HCT116 (cell line): ENCODE data around the gene DMBX1. TPM values are rescaled to one million over a fixed set of nuclear protein-coding genes. Genes with fewer than 3 reads are reported as not detected.

Experiments used
- ATAC-seq: fragments of 200-7000 bp; cut with Tn5 transposase; 2 replicates; pipeline ENCODE4 v1.9.1; 2020; ENCODE audit warnings: mild to moderate bottlenecking, moderate library complexity
- BruUV-seq: library from RNA; stranded (reverse); fragments of 400-500 nt; replicated peaks from 2 replicates; lab custom pipeline; 2021; lab: Mats Ljungman, UMichigan
- CTCF ChIA-PET: fragments of 300-600 bp; sonication (Branson Sonifier 250); formaldehyde crosslinking; loops from one replicate; lab custom pipeline; 2021; ENCODE audit warnings: antibody characterized with exemption; lab: Charles Lee
- POLR2A ChIA-PET: fragments of 300-600, 350-600 bp; sonication (Branson Sonifier 250); formaldehyde crosslinking; loops from one replicate; lab custom pipeline; 2021; ENCODE audit warnings: antibody characterized with exemption; lab: Charles Lee
- RAD21 ChIA-PET, 2 experiments: fragments of 300-600 bp; sonication (Branson Sonifier 250); formaldehyde crosslinking; loops; one replicate each; lab custom pipeline; 2023; ENCODE audit warnings: low total read pairs in 2 of 2; ENCODE audit not compliant: uncharacterized antibody in 2 of 2, unreplicated experiment in 2 of 2, low non-redundant PET in 1 of 2; lab: Charles Lee
- DNase-seq: peaks from one replicate; pipeline ENCODE4 v3.0.0-alpha.2; 2010; ENCODE audit warnings: low read depth, low spot score
- H2AFZ ChIP-seq: fragments of 200-600 bp; shearing (Covaris generic), sonication (generic); 2 replicates; pipeline ENCODE4 v1.6.1; 2017; ENCODE audit warnings: low read depth, mixed run types, mixed read lengths, antibody characterized with exemption, low read length; ENCODE audit not compliant: poor library complexity, severe bottlenecking
- H3K27ac ChIP-seq: 2 replicates; pipeline ENCODE4 v1.5.1; 2012; ENCODE audit warnings: low read depth, low read length
- H3K27me3 ChIP-seq: fragments of 200-600 bp; sonication (generic); 2 replicates; pipeline ENCODE4 v1.6.1; 2016; ENCODE audit warnings: mixed run types, low read length, mixed read lengths; ENCODE audit not compliant: insufficient read depth
- H3K36me3 ChIP-seq, 2 experiments: fragments of 200-500 bp in 1 of 2; fragments of 200-600 bp in 1 of 2; sonication (Bioruptor generic) in 1 of 2; sonication (generic) in 1 of 2; 2 replicates each; pipeline versions ENCODE4 v1.5.1 to v1.6.1; 2014 to 2016; ENCODE audit warnings: low read length in 2 of 2, inconsistent platforms in 1 of 2, mixed read lengths in 1 of 2, mixed run types in 1 of 2; ENCODE audit not compliant: insufficient read depth in 2 of 2, control insufficient read depth in 1 of 2
- H3K4me1 ChIP-seq, 2 experiments: fragments of 200-600 bp in 1 of 2; sonication (generic) in 1 of 2; 2 replicates each; pipeline versions ENCODE4 v1.5.1 to v1.6.1; 2012 to 2017; ENCODE audit warnings: low read length in 2 of 2, inconsistent platforms in 1 of 2, mild to moderate bottlenecking in 1 of 2, mixed read lengths in 1 of 2, mixed run types in 1 of 2, moderate library complexity in 1 of 2; ENCODE audit not compliant: insufficient read depth in 2 of 2, control insufficient read depth in 1 of 2
- H3K4me2 ChIP-seq: fragments of 200-600 bp; sonication (generic); 2 replicates; pipeline ENCODE4 v1.6.1; 2017; ENCODE audit warnings: mixed run types, low read length, mixed read lengths
- H3K4me3 ChIP-seq, 2 experiments: fragments of 200-600 bp in 1 of 2; sonication (generic) in 1 of 2; replicated peaks in 1 of 2; 2 replicates each; pipeline ENCODE4 v1.5.1; 2011 to 2016; ENCODE audit warnings: low read length in 2 of 2, control low read depth in 1 of 2, low read depth in 1 of 2, mild to moderate bottlenecking in 1 of 2, mixed read lengths in 1 of 2, mixed run types in 1 of 2
- H3K79me2 ChIP-seq: fragments of 200-600 bp; sonication (generic); 2 replicates; pipeline ENCODE4 v1.6.1; 2017; ENCODE audit warnings: mild to moderate bottlenecking, mixed run types, low read length, moderate library complexity, mixed read lengths; ENCODE audit not compliant: insufficient read depth
- H3K9ac ChIP-seq: fragments of 200-600 bp; sonication (generic); 2 replicates; pipeline ENCODE4 v1.6.1; 2016; ENCODE audit warnings: low read length, mixed read lengths
- H3K9me2 ChIP-seq: fragments of 200-600 bp; sonication (generic), shearing (Covaris generic); 2 replicates; pipeline ENCODE4 v1.6.1; 2017; ENCODE audit warnings: mixed run types, mild to moderate bottlenecking, moderate library complexity; ENCODE audit not compliant: insufficient read depth
- H3K9me3 ChIP-seq, 2 experiments: fragments of 200-500 bp in 1 of 2; fragments of 200-600 bp in 1 of 2; sonication (Bioruptor generic) in 1 of 2; sonication (generic) in 1 of 2; 2 replicates each; pipeline ENCODE4 v1.6.1; 2014 to 2017; ENCODE audit warnings: low read length in 2 of 2, mixed read lengths in 2 of 2, inconsistent platforms in 1 of 2, low read depth in 1 of 2, mild to moderate bottlenecking in 1 of 2, mixed run types in 1 of 2, moderate library complexity in 1 of 2; ENCODE audit not compliant: control insufficient read depth in 1 of 2, insufficient read depth in 1 of 2
- H4K20me1 ChIP-seq: fragments of 200-600 bp; sonication (generic), shearing (Covaris generic); 2 replicates; pipeline ENCODE4 v1.6.1; 2017; ENCODE audit warnings: mixed run types, mild to moderate bottlenecking, moderate library complexity; ENCODE audit not compliant: insufficient read depth
- CBX3 ChIP-seq: IDR thresholded peaks from 2 replicates; pipeline ENCODE4 v1.6.1; 2012; ENCODE audit warnings: low read depth
- CEBPB ChIP-seq: IDR thresholded peaks from 2 replicates; pipeline ENCODE4 v1.6.1; 2012; ENCODE audit warnings: low read depth
- EGR1 ChIP-seq: IDR thresholded peaks from 2 replicates; pipeline ENCODE4 v1.6.1; 2012; ENCODE audit warnings: low read depth
- ELF1 ChIP-seq: IDR thresholded peaks from 2 replicates; pipeline ENCODE4 v1.6.1; 2012; ENCODE audit warnings: low read depth, borderline replicate concordance
- EZH2 ChIP-seq: fragments of 200-600 bp; sonication (generic); IDR thresholded peaks from 2 replicates; pipeline ENCODE4 v1.6.1; 2017; ENCODE audit warnings: antibody characterized with exemption, mixed run types
- JUND ChIP-seq: IDR thresholded peaks from 2 replicates; pipeline ENCODE4 v1.6.1; 2012
- POLR2A ChIP-seq: IDR thresholded peaks from 2 replicates; pipeline ENCODE4 v1.7.0; 2011; ENCODE audit warnings: borderline replicate concordance; ENCODE audit not compliant: insufficient read depth, insufficient read length; ENCODE audit errors: extremely low read depth
- POLR2AphosphoS5 ChIP-seq: IDR thresholded peaks from 2 replicates; pipeline ENCODE4 v1.6.1; 2011; ENCODE audit warnings: mild to moderate bottlenecking, low read depth, low read length, moderate library complexity
- RAD21 ChIP-seq: IDR thresholded peaks from 2 replicates; pipeline ENCODE4 v1.6.1; 2012; ENCODE audit warnings: low read depth, mild to moderate bottlenecking
- SIN3A ChIP-seq: IDR thresholded peaks from 2 replicates; pipeline ENCODE4 v1.6.1; 2012; ENCODE audit warnings: low read depth
- SP1 ChIP-seq: IDR thresholded peaks from 2 replicates; pipeline ENCODE4 v1.6.1; 2012; ENCODE audit warnings: low read depth
- SRF ChIP-seq: IDR thresholded peaks from 2 replicates; pipeline ENCODE4 v1.6.1; 2012; ENCODE audit warnings: low read depth
- TCF7L2 ChIP-seq: IDR thresholded peaks from 2 replicates; pipeline ENCODE4 v1.7.0; 2011; ENCODE audit warnings: borderline replicate concordance, inconsistent platforms; ENCODE audit not compliant: insufficient read depth, insufficient read length; ENCODE audit errors: extremely low read depth
- YY1 ChIP-seq: IDR thresholded peaks from 2 replicates; pipeline ENCODE4 v1.6.1; 2011; ENCODE audit warnings: low read length, low read depth, moderate library complexity, mild to moderate bottlenecking; ENCODE audit not compliant: insufficient replicate concordance; ENCODE audit errors: extremely low read depth
- ZFX ChIP-seq: fragments of 450-650 bp; IDR thresholded peaks from 2 replicates; pipeline ENCODE4 v1.6.1; 2017
- ZNF274 ChIP-seq: fragments of 200-500 bp; sonication (Bioruptor generic); IDR thresholded peaks from 2 replicates; pipeline ENCODE4 v1.6.1; 2014; ENCODE audit warnings: mild to moderate bottlenecking, low read depth, low read length, inconsistent platforms
- intact Hi-C: fragments of 100-400 bp; cut with micrococcal nuclease; formaldehyde crosslinking; loops from 2 replicates; pipeline ENCODE4 v1.10.0; 2022
- total RNA-seq: library from RNA; stranded (reverse); gene quantifications from one replicate; pipeline ENCODE4 v1.2.1, GENCODE V29; 2021; ENCODE audit not compliant: unreplicated experiment
- TF ChIP-seq, protein P1 (sequence below): IDR thresholded peaks from 2 replicates; pipeline ENCODE4 v1.6.1; 2012
- TF ChIP-seq, protein P2 (sequence below), 3 experiments: fragments of 200-600 bp in 1 of 3; sonication (generic) in 1 of 3; IDR thresholded peaks in 2 of 3; conservative IDR thresholded peaks in 1 of 3; 2 replicates each; pipeline ENCODE4 v1.5.1; 2012 to 2017; ENCODE audit warnings: low read depth in 2 of 3, low read length in 2 of 3, antibody characterized with exemption in 1 of 3, borderline replicate concordance in 1 of 3, control low read depth in 1 of 3, mild to moderate bottlenecking in 1 of 3, mixed read lengths in 1 of 3, mixed run types in 1 of 3, moderate library complexity in 1 of 3; ENCODE audit not compliant: insufficient read depth in 1 of 3
- TF ChIP-seq, protein P3 (sequence below): IDR thresholded peaks from 2 replicates; pipeline ENCODE4 v1.6.1; 2011; ENCODE audit warnings: mild to moderate bottlenecking, low read length, moderate library complexity; ENCODE audit not compliant: insufficient replicate concordance; ENCODE audit errors: extremely low read depth

DMBX1 gene
- total RNA-seq, 1 experiment from 2014 or later = 4.3 TPM

DNA sequence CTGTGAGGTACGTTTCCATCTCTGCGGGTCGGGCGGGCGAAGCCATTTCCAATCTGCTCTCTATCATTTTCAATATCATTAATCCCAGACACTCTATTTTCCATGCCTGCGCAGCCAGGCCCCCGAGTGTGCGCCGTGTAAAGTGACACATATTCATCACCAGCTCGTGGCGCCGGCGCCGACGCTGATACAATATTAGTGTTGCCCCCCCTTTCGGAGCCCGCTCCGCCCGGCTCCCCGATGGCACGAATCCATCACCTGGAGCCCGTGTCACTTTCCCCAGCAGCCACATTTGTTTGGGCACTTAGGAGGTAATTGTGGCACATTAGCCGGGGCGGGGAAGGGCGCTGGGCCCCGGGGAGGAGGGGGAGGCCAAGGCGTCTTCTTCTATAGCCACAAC is 33.7 kb upstream of the DMBX1 start:
- TF ChIP-seq POLR2AphosphoS5 (no peak), SP1 (no peak), ELF1 (no peak), POLR2A (no peak)
- TF ChIP-seq, protein P1, sequence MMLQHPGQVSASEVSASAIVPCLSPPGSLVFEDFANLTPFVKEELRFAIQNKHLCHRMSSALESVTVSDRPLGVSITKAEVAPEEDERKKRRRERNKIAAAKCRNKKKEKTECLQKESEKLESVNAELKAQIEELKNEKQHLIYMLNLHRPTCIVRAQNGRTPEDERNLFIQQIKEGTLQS = no peak
- Histone ChIP-seq H3K4me3 (no peak overlapping the region), H2AFZ (no peak overlapping the region), H3K27me3 (no peaks in the 10 kb centered on the region), H3K9me3 (no peaks in the 10 kb centered on the region), H3K4me2 (no peak overlapping the region), H3K79me2 (no peaks in the 10 kb centered on the region), H3K9ac (no peak overlapping the region), H3K9me2 (no peaks in the 10 kb centered on the region), H4K20me1 (no peaks in the 10 kb centered on the region), H3K4me1 (no peaks in the 10 kb centered on the region), H3K27ac (no peak overlapping the region), H3K36me3 (no peaks in the 10 kb centered on the region)
- ChIA-PET CTCF (no interaction called here), RAD21 (no interaction called here), POLR2A (no interaction called here)
- intact Hi-C loops = no loop called here
- ATAC-seq (no peak), DNase-seq (no peak)
- BruUV-seq = no TSS peak

GRCh38 chr1:46456411-46456963 is 33.1 kb upstream of the DMBX1 start:
- H3K4me3 ChIP-seq = no peak overlapping the region
- no peaks in the 10 kb centered on the region for H3K9me2 ChIP-seq
- H3K4me2 ChIP-seq = no peak overlapping the region
- no peak for ATAC-seq
- H3K27me3 ChIP-seq = no peaks in the 10 kb centered on the region
- ChIA-PET CTCF (no interaction called here), POLR2A (no interaction called here), RAD21 (no interaction called here)
- H3K4me1 ChIP-seq = 0 out of 4 replicates have a peak, but pooled peaks cover 0 to under 1% of the 10 kb centered on the region in 2 experiments
- no peak overlapping the region for H2AFZ ChIP-seq
- H3K36me3 ChIP-seq = no peaks in the 10 kb centered on the region
- H3K9me3 ChIP-seq = no peaks in the 10 kb centered on the region
- no peak overlapping the region for H3K9ac ChIP-seq
- intact Hi-C loops = no loop called here
- no peaks in the 10 kb centered on the region for H3K79me2 ChIP-seq
- DNase-seq = no peak
- no peaks in the 10 kb centered on the region for H4K20me1 ChIP-seq
- no peak for TF ChIP-seq TCF7L2
- TF ChIP-seq ZFX = no peak
- no peak for TF ChIP-seq EGR1
- no peak for TF ChIP-seq CBX3
- TF ChIP-seq, protein P2, sequence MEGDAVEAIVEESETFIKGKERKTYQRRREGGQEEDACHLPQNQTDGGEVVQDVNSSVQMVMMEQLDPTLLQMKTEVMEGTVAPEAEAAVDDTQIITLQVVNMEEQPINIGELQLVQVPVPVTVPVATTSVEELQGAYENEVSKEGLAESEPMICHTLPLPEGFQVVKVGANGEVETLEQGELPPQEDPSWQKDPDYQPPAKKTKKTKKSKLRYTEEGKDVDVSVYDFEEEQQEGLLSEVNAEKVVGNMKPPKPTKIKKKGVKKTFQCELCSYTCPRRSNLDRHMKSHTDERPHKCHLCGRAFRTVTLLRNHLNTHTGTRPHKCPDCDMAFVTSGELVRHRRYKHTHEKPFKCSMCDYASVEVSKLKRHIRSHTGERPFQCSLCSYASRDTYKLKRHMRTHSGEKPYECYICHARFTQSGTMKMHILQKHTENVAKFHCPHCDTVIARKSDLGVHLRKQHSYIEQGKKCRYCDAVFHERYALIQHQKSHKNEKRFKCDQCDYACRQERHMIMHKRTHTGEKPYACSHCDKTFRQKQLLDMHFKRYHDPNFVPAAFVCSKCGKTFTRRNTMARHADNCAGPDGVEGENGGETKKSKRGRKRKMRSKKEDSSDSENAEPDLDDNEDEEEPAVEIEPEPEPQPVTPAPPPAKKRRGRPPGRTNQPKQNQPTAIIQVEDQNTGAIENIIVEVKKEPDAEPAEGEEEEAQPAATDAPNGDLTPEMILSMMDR (IDR thresholded peaks at IDR 0.05 in 2 of 3, conservative IDR thresholded peaks at IDR 0.05 in 1 of 3; ENCODE audit: borderline replicate concordance in 1 of 3, insufficient read depth in 1 of 3, low read depth in 2 of 3, low read length in 2 of 3) = no peak
- TF ChIP-seq CEBPB = no peak
- TF ChIP-seq POLR2AphosphoS5 = no peak
- TF ChIP-seq SP1 = no peak
- TF ChIP-seq, protein P3, sequence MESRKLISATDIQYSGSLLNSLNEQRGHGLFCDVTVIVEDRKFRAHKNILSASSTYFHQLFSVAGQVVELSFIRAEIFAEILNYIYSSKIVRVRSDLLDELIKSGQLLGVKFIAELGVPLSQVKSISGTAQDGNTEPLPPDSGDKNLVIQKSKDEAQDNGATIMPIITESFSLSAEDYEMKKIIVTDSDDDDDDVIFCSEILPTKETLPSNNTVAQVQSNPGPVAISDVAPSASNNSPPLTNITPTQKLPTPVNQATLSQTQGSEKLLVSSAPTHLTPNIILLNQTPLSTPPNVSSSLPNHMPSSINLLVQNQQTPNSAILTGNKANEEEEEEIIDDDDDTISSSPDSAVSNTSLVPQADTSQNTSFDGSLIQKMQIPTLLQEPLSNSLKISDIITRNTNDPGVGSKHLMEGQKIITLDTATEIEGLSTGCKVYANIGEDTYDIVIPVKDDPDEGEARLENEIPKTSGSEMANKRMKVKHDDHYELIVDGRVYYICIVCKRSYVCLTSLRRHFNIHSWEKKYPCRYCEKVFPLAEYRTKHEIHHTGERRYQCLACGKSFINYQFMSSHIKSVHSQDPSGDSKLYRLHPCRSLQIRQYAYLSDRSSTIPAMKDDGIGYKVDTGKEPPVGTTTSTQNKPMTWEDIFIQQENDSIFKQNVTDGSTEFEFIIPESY = no peak
- no peak for TF ChIP-seq SIN3A
- TF ChIP-seq RAD21 = no peak
- no peak for TF ChIP-seq ZNF274
- TF ChIP-seq EZH2 = no peak
- TF ChIP-seq YY1 = no peak
- TF ChIP-seq POLR2A = no peak
- TF ChIP-seq JUND = no peak
- no peak for TF ChIP-seq SRF
- no TSS peak for BruUV-seq
- no peak overlapping the region for H3K27ac ChIP-seq
